K562 (cell line): ENCODE data around the gene PYROXD2. TPM values are rescaled to one million over a fixed set of nuclear protein-coding genes. Genes with fewer than 3 reads are reported as not detected.
"Not testable (repeated sequence)": the region's sequence is repeated elsewhere in the genome, so short reads cannot be mapped to it uniquely, and the experiment has no call there.

Experiments used
- ATAC-seq: fragments of 200-7000 bp; cut with Tn5 transposase; 3 replicates; pipeline ENCODE4 v1.9.1; 2020; ENCODE audit warnings: moderate library complexity
- BruUV-seq: library from RNA; stranded (reverse); fragments of 400-500 nt; replicated peaks from 2 replicates; lab custom pipeline; 2021; lab: Mats Ljungman, UMichigan
- CTCF ChIA-PET: fragments of 300-600 bp; formaldehyde crosslinking; extraction: SDS; loops from one replicate; lab custom pipeline; 2021; ENCODE audit warnings: low intra/inter-chr PET ratio; lab: Yijun Ruan, JAX
- POLR2A ChIA-PET: fragments of 300-600, 350-650 bp; sonication (Branson Sonifier 250); formaldehyde crosslinking; extraction: SDS; loops from one replicate; lab custom pipeline; 2021; ENCODE audit warnings: antibody characterized with exemption, inconsistent platforms; lab: Yijun Ruan, JAX
- DNase-seq, 4 experiments: peaks; one replicate each; pipeline versions ENCODE4 v3.0.0 to v3.0.0-alpha.2; 2011 to 2018; ENCODE audit warnings: low spot score in 3 of 4, mixed read lengths in 3 of 4; ENCODE audit errors: extremely low read depth in 1 of 4
- FAIRE-seq: peaks from 2 replicates; lab custom pipeline; 2011; peaks lifted over from hg19 to GRCh38; lab: Jason Lieb, UNC
- H2AFZ ChIP-seq: 2 replicates; pipeline ENCODE4 v1.6.0; 2011; ENCODE audit warnings: low read depth, low read length, control low read depth, inconsistent platforms
- H3K27ac ChIP-seq: fragments of 200-600 bp; 3 replicates; pipeline ENCODE4 v1.8.0; 2011; ENCODE audit warnings: low read depth, mild to moderate bottlenecking, control low read depth, inconsistent platforms, low read length, moderate library complexity, mixed read lengths; ENCODE audit errors: extremely low read depth
- H3K27me3 ChIP-seq, 2 experiments: fragments of 300-600 bp in 1 of 2; 2 replicates in 1 of 2; 3 replicates in 1 of 2; pipeline versions ENCODE4 v1.6.0 to v1.8.0; 2011; ENCODE audit warnings: inconsistent platforms in 2 of 2, low read length in 2 of 2, mild to moderate bottlenecking in 1 of 2, mixed read lengths in 1 of 2, moderate library complexity in 1 of 2; ENCODE audit not compliant: control insufficient read depth in 2 of 2, insufficient read depth in 2 of 2
- H3K36me3 ChIP-seq: fragments of 300-600 bp; 3 replicates; pipeline ENCODE4 v1.8.0; 2011; ENCODE audit warnings: mild to moderate bottlenecking, low read length, inconsistent platforms; ENCODE audit not compliant: control insufficient read depth, insufficient read depth
- H3K4me1 ChIP-seq, 2 experiments: fragments of 200-600 bp in 1 of 2; replicated peaks in 1 of 2; 2 replicates in 1 of 2; 3 replicates in 1 of 2; pipeline versions ENCODE4 v1.5.1 to v1.8.0; 2011; ENCODE audit warnings: inconsistent platforms in 2 of 2, low read length in 2 of 2, mild to moderate bottlenecking in 1 of 2, mixed read lengths in 1 of 2, moderate library complexity in 1 of 2; ENCODE audit not compliant: control insufficient read depth in 2 of 2, insufficient read depth in 2 of 2
- H3K4me2 ChIP-seq: 2 replicates; pipeline ENCODE4 v1.6.1; 2011; ENCODE audit warnings: low read length, control low read depth, inconsistent platforms, mixed read lengths; ENCODE audit not compliant: insufficient read depth
- H3K4me3 ChIP-seq: fragments of 200-600 bp; sonication (generic), shearing (Covaris generic); 2 replicates; pipeline ENCODE4 v1.5.1; 2016; ENCODE audit warnings: control low read depth, inconsistent platforms
- H3K79me2 ChIP-seq: fragments of 200-600 bp; 3 replicates; pipeline ENCODE4 v1.8.0; 2011; ENCODE audit warnings: low read length, inconsistent platforms; ENCODE audit not compliant: control insufficient read depth, insufficient read depth
- H3K9ac ChIP-seq, 2 experiments: 2 replicates each; pipeline versions ENCODE4 v1.6.0 to v1.6.1; 2011; ENCODE audit warnings: low read depth in 2 of 2, low read length in 2 of 2, control low read depth in 1 of 2, inconsistent platforms in 1 of 2, mild to moderate bottlenecking in 1 of 2, mixed read lengths in 1 of 2; ENCODE audit not compliant: insufficient read depth in 1 of 2
- H3K9me1 ChIP-seq: one replicate; pipeline ENCODE4 v1.6.0; 2011; ENCODE audit warnings: inconsistent platforms, mild to moderate bottlenecking, low read length, moderate library complexity; ENCODE audit not compliant: control insufficient read depth, insufficient read depth
- H3K9me3 ChIP-seq: replicated peaks from 2 replicates; pipeline ENCODE4 v1.5.1; 2011; ENCODE audit warnings: low read depth, low read length, inconsistent platforms; ENCODE audit not compliant: control insufficient read depth, insufficient read depth
- H4K20me1 ChIP-seq: replicated peaks from 2 replicates; pipeline ENCODE4 v1.6.1; 2011; ENCODE audit warnings: low read length, inconsistent platforms, mixed read lengths; ENCODE audit not compliant: control insufficient read depth, insufficient read depth
- BCL6 ChIP-seq: fragments of 250-450 bp; sonication (Bioruptor Pico); IDR thresholded peaks from 2 replicates; pipeline ENCODE4 v1.4.0; 2020
- POLR2A ChIP-seq: fragments of 450-650 bp; conservative IDR thresholded peaks from 2 replicates; pipeline ENCODE4 v1.6.1; 2016
- PRMT5 ChIP-seq: sonication (generic); formaldehyde crosslinking; IDR thresholded peaks from 2 replicates; pipeline ENCODE4 v1.5.0; 2020; ENCODE audit warnings: missing genetic modification reagents
- ZBTB11 ChIP-seq, 3 experiments: fragments of 200-800 bp in 1 of 3; fragments of 250-450 bp in 1 of 3; fragments of 450-650 bp in 1 of 3; sonication (Bioruptor Pico) in 1 of 3; sonication (Bioruptor generic) in 1 of 3; formaldehyde crosslinking in 1 of 3; IDR thresholded peaks; 2 replicates each; pipeline versions ENCODE4 v1.6.1 to v1.8.0; 2016 to 2022; ENCODE audit warnings: mild to moderate bottlenecking in 2 of 3, missing genetic modification characterization in 2 of 3, missing compliant biosample characterization in 1 of 3, moderate library complexity in 1 of 3
- ZNF24 ChIP-seq: fragments of 450-650 bp; IDR thresholded peaks from 2 replicates; pipeline ENCODE4 v1.6.1; 2016
- WGBS: fragments of 100-300 bp; shearing (Covaris generic); methylation state at CpG from one replicate; pipeline ENCODE4 v1.1.6; 2016; ENCODE audit warnings: low coverage, mixed read lengths; ENCODE audit not compliant: insufficient coverage; ENCODE audit errors: missing lambda C conversion rate; 5-methylcytosine and 5-hydroxymethylcytosine counted together
- in situ Hi-C: fragments of 300-500 bp; cut with MboI; formaldehyde crosslinking; loops from 4 replicates; pipeline ENCODE4 v1.15.0; 2018; ENCODE audit warnings: inconsistent platforms, mixed read lengths
- intact Hi-C: fragments of 100-400 bp; cut with micrococcal nuclease; formaldehyde crosslinking; loops from 2 replicates; pipeline ENCODE4 v1.14.2; 2022
- polyA plus RNA-seq, 8 experiments: library from polyadenylated mRNA; depleted of rRNA in 4 of 8; stranded (reverse) in 5 of 8; unstranded in 3 of 8; fragments of >200 nt; fragmentation: Nextera tagmentation in 2 of 8; fragmentation: Illumina TruSeq in 1 of 8; extraction: Ambion mirVana in 2 of 8; extraction: Trizol in 1 of 8; gene quantifications; 2 replicates each; pipeline versions ENCODE4 v1.2.1 to v1.2.3, GENCODE V29; 2011 to 2014; ENCODE audit warnings: inconsistent platforms in 1 of 8, missing spikeins in 1 of 8
- total RNA-seq, 7 experiments: library from RNA; depleted of rRNA in 6 of 7; stranded (reverse); fragments of >200 nt in 6 of 7; fragmentation: Illumina TruSeq in 2 of 7; extraction: Trizol in 2 of 7; gene quantifications; 2 replicates each; pipeline versions ENCODE4 v1.2.1 to v1.2.3, GENCODE V29; 2011 to 2021; ENCODE audit warnings: low replicate concordance in 1 of 7
- TF ChIP-seq, protein P1 (sequence below), 2 experiments: fragments of 450-650 bp in 1 of 2; sonication (generic) in 1 of 2; formaldehyde crosslinking in 1 of 2; IDR thresholded peaks in 1 of 2; conservative IDR thresholded peaks in 1 of 2; 2 replicates each; pipeline versions ENCODE4 v1.6.1 to v1.8.1; 2016 to 2023; ENCODE audit warnings: mild to moderate bottlenecking in 2 of 2, moderate library complexity in 2 of 2, inconsistent platforms in 1 of 2, missing genetic modification reagents in 1 of 2
- TF ChIP-seq, protein P2 (sequence below): fragments of 450-650 bp; formaldehyde crosslinking; IDR thresholded peaks from 2 replicates; pipeline ENCODE4 v1.4.0; 2022; ENCODE audit warnings: missing genetic modification characterization

The PYROXD2 gene
- total and polyA plus RNA-seq, 9 of the 15 experiments (the other 6 are each of a cell fraction or from before 2014, with no cell fraction given): 0.14 to 1.4 (median 0.58) TPM

DNA sequence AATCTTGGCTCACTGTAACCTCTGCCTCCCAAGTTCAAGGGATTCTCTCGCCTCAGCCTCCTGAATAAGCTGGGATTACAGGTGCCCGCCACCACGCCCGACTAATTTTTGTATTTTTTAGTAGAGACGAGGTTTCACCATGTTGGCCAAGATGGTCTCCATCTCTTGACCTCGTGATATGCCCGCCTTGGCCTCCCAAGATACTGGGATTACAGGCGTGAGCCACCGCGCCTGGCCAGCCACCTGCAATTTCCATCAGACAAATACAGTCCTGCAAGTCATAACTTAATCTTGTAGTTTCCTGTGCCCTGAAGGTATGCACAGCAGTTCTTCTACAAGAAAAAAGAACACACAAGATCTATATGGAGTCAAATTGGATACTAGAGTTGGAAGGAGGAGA, 73.3 kb downstream of the PYROXD2 start:
- intact Hi-C loops, H3K4me3 ChIP-seq, H3K79me2 ChIP-seq, CTCF ChIA-PET, H3K4me1 ChIP-seq, H3K36me3 ChIP-seq, H2AFZ ChIP-seq, H3K27ac ChIP-seq, H4K20me1 ChIP-seq, H3K9me3 ChIP-seq, ATAC-seq, H3K9me1 ChIP-seq, H3K9ac ChIP-seq, FAIRE-seq, H3K4me2 ChIP-seq, DNase-seq, BruUV-seq, POLR2A ChIA-PET, in situ Hi-C loops: not testable (repeated sequence)
- 1% methylated on average over 10 of the region's 10 CpGs for WGBS
- H3K27me3 ChIP-seq: peaks cover 5 to 35% of the 10 kb centered on the region in 2 experiments; a peak in 4 of 5 replicates

GRCh38 chr10:98340940-98341310, 74.1 kb downstream of the PYROXD2 start:
- POLR2A ChIA-PET: no interaction called here
- FAIRE-seq (no peak), ATAC-seq (no peak)
- TF ChIP-seq BCL6 (CRISPR knock-in tag): no peak
- no peak for TF ChIP-seq POLR2A
- TF ChIP-seq, protein P1, sequence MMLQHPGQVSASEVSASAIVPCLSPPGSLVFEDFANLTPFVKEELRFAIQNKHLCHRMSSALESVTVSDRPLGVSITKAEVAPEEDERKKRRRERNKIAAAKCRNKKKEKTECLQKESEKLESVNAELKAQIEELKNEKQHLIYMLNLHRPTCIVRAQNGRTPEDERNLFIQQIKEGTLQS (IDR thresholded peaks at IDR 0.05): no peak
- TF ChIP-seq, protein P1 (CRISPR knock-in tag; conservative IDR thresholded peaks at IDR 0.05): no peak
- no peak for TF ChIP-seq ZBTB11 (CRISPR knock-in tag; IDR thresholded peaks at IDR 0.05)
- no peak for TF ChIP-seq ZNF24
- TF ChIP-seq PRMT5 (CRISPR knock-in tag): no peak
- TF ChIP-seq, protein P2, sequence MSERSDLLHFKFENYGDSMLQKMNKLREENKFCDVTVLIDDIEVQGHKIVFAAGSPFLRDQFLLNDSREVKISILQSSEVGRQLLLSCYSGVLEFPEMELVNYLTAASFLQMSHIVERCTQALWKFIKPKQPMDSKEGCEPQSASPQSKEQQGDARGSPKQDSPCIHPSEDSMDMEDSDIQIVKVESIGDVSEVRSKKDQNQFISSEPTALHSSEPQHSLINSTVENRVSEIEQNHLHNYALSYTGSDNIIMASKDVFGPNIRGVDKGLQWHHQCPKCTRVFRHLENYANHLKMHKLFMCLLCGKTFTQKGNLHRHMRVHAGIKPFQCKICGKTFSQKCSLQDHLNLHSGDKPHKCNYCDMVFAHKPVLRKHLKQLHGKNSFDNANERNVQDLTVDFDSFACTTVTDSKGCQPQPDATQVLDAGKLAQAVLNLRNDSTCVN: no peak

More at GRCh38 chr10:98340940-98341310, 74.1 kb downstream of the PYROXD2 start:
- Histone ChIP-seq H3K9me1 (no peaks in the 10 kb centered on the region), H3K9ac (no peak overlapping the region), H3K27ac (no peak overlapping the region), H3K4me3 (no peak overlapping the region), H4K20me1 (no peaks in the 10 kb centered on the region), H2AFZ (no peak overlapping the region), H3K9me3 (no peaks in the 10 kb centered on the region), H3K36me3 (no peaks in the 10 kb centered on the region), H3K79me2 (no peaks in the 10 kb centered on the region), H3K4me2 (no peak overlapping the region), H3K4me1 (no peaks in the 10 kb centered on the region), H3K27me3 (peaks cover 5 to 37% of the 10 kb centered on the region in 2 experiments; a peak in 4 of 5 replicates)
- DNase-seq: no peak
- CTCF ChIA-PET: no interaction called here
- WGBS: 0% methylated on average over 2 of the region's 2 CpGs
- in situ Hi-C loops (no loop called here), intact Hi-C loops (no loop called here)
- BruUV-seq: no TSS peak
